Posterior vena cava (tissue), 2 donors: Measurements from ENCODE around the gene ZNF439. TPM values are rescaled to one million over a fixed set of nuclear protein-coding genes. Genes with fewer than 3 reads are reported as not detected.
A peak's percentile ranks its signal among the peaks of the same experiment; 100 is the strongest.
"Not testable (repeated sequence)": the region's sequence is repeated elsewhere in the genome, so short reads cannot be mapped to it uniquely, and the experiment has no call there.

Experiments
- DNase-seq: peaks from one replicate; pipeline ENCODE4 v3.0.0-alpha.2; 2020; ENCODE audit warnings: low spot score
- intact Hi-C, 2 donors: fragments of 100-400 bp; cut with DNase I; formaldehyde crosslinking; loops; one replicate each; pipeline versions ENCODE4 v1.14.1 to v1.14.2; 2022 to 2023
- long read RNA-seq, 2 donors: library from polyadenylated mRNA; unstranded; transcript quantifications; one replicate each; pipeline ENCODE4 v2.0.0, GENCODE V29; 2020 to 2021
- total RNA-seq, 2 donors: library from RNA; stranded (reverse); fragmentation: NEBNext Ultra II Directional; extraction: Animal tissue kit (Norgen Biotek cat#: 25700); gene quantifications; one replicate each; pipeline ENCODE4 v1.2.1, GENCODE V29; 2021
- donor health status: DM: yes; HTN: yes; CAD: no.
- donor health status: DM: yes; HTN: yes; CAD: no.

The ZNF439 gene
- total RNA-seq = 1 to 10 TPM; 5.4 to 6.0 TPM
- long read RNA-seq, donor 1, partial matches to known transcripts = 0 of 3 reads
- long read RNA-seq, donor 1, other reads (novel, unspliced or antisense) = 2 of 3 reads
- long read RNA-seq, donor 2, partial matches to known transcripts = 0 of 2 reads
- long read RNA-seq, donor 2, other reads (novel, unspliced or antisense) = 2 of 2 reads

- intact Hi-C loops = loop anchor here in 1 of 2 donors (1.0 kb wide), 1 partner anchor 29 kb away; no protein-coding TSS in a partner anchor
- DNase-seq = peak; percentile 96
These were observed at the start of gene ZNF439 for GRCh38 chr19:11848594-11849469. ZNF439 (plus strand) TSS chr19:11848726; CDS start chr19:11848868, 142 bp downstream.

GRCh38 chr19:11806354-11807098, 42.0 kb upstream of the ZNF439 start:
- no peak for DNase-seq
- intact Hi-C loops = no loop called here

GRCh38 chr19:11807099-11807380, 41.5 kb upstream of the ZNF439 start:
- intact Hi-C loops = no loop called here
- DNase-seq = no peak

- intact Hi-C loops = no loop called here
These were observed 34.9 kb upstream of the ZNF439 start for GRCh38 chr19:11813703-11814028.

GRCh38 chr19:11814029-11814699, 34.4 kb upstream of the ZNF439 start, which contains the start of gene ZNF440:
ZNF440 (plus strand) TSS chr19:11814273; CDS start chr19:11814448, 175 bp downstream.
- peak; percentile 98 for DNase-seq

More at GRCh38 chr19:11813703-11814028, 34.9 kb upstream of the ZNF439 start:
- no peak for DNase-seq

GRCh38 chr19:11814700-11815035, 33.9 kb upstream of the ZNF439 start:
- intact Hi-C loops = no loop called here
- DNase-seq = no peak

More at GRCh38 chr19:11814029-11814699, 34.4 kb upstream of the ZNF439 start, which contains the start of gene ZNF440:
- intact Hi-C loops = no loop called here

- DNase-seq = no peak
- intact Hi-C loops = no loop called here
These were observed 26.9 kb upstream of the ZNF439 start for GRCh38 chr19:11821474-11822109.

- intact Hi-C loops = loop anchor here in 1 of 2 donors (1.0 kb wide), 1 partner anchor 10 kb away; no protein-coding TSS in a partner anchor
- DNase-seq = not testable (repeated sequence)
These were observed 19.3 kb upstream of the ZNF439 start for GRCh38 chr19:11828957-11829876.

- DNase-seq = no peak
- intact Hi-C loops = no loop called here
These were observed 16.1 kb upstream of the ZNF439 start for GRCh38 chr19:11832253-11832912.

GRCh38 chr19:11833541-11833940, 15.0 kb upstream of the ZNF439 start:
- DNase-seq = no peak

GRCh38 chr19:11835626-11836066, 12.9 kb upstream of the ZNF439 start:
- DNase-seq, intact Hi-C loops: not testable (repeated sequence)

More at GRCh38 chr19:11833541-11833940, 15.0 kb upstream of the ZNF439 start:
- intact Hi-C loops = no loop called here

GRCh38 chr19:11843722-11844121, 4.8 kb upstream of the ZNF439 start:
- DNase-seq = no peak
- intact Hi-C loops = no loop called here

GRCh38 chr19:11847615-11848014, 911 bp upstream of the ZNF439 start:
- DNase-seq, intact Hi-C loops: not testable (repeated sequence)

- no peak for DNase-seq
- intact Hi-C loops = no loop called here
These were observed 329 bp upstream of the ZNF439 start for GRCh38 chr19:11848200-11848593.

GRCh38 chr19:11850289-11850688, 1.8 kb downstream of the ZNF439 start:
- intact Hi-C loops, DNase-seq: not testable (repeated sequence)

- no peak for DNase-seq
- intact Hi-C loops = no loop called here
These were observed 4.8 kb downstream of the ZNF439 start for GRCh38 chr19:11853358-11853757.

- intact Hi-C loops = no loop called here
These were observed 8.2 kb downstream of the ZNF439 start for GRCh38 chr19:11856596-11857250.

More at GRCh38 chr19:11856596-11857250, 8.2 kb downstream of the ZNF439 start:
- no peak for DNase-seq
